Testis (tissue), 3 donors: ENCODE measurements around the gene DDOST. TPM values are rescaled to one million over a fixed set of nuclear protein-coding genes. Genes with fewer than 3 reads are reported as not detected.

Source experiments
- DNase-seq: peaks from one replicate; pipeline ENCODE4 v3.0.0-alpha.2; 2019
- H3K27ac ChIP-seq, 2 donors: fragments of 200-600 bp; sonication (generic); one replicate each; pipeline ENCODE4 v1.5.1; 2019
- H3K27me3 ChIP-seq: fragments of 200-600 bp; sonication (generic); one replicate; pipeline ENCODE4 v1.5.1; 2019
- H3K36me3 ChIP-seq: fragments of 200-600 bp; sonication (generic); one replicate; pipeline ENCODE4 v1.5.1; 2017; ENCODE audit warnings: low read depth; ENCODE audit errors: missing control alignments
- H3K4me1 ChIP-seq: fragments of 200-600 bp; sonication (generic); one replicate; pipeline ENCODE4 v1.5.1; 2019
- H3K4me3 ChIP-seq, 2 donors: fragments of 200-600 bp; sonication (generic); one replicate each; pipeline ENCODE4 v1.5.1; 2017 to 2019
- H3K9me3 ChIP-seq: fragments of 200-600 bp; sonication (generic); one replicate; pipeline ENCODE4 v1.5.1; 2017
- POLR2A ChIP-seq: fragments of 450-650 bp; IDR thresholded peaks from one replicate; pipeline ENCODE4 v1.6.1; 2017; ENCODE audit warnings: antibody characterized with exemption, mild to moderate bottlenecking, moderate library complexity
- WGBS, 2 donors: methylation state at CpG; one replicate each; pipeline ENCODE4 v1.1.5; 2018; 5-methylcytosine and 5-hydroxymethylcytosine counted together
- intact Hi-C: fragments of 100-400 bp; cut with DNase I; formaldehyde crosslinking; loops from one replicate; pipeline ENCODE4 v1.15.1; 2023; ENCODE audit warnings: low total_unique reads
- polyA plus RNA-seq: library from polyadenylated mRNA; stranded (reverse); fragments of 350-450 nt; fragmentation: Illumina TruSeq; extraction: RNeasy Lipid Tissue Mini Kit (QIAGEN cat#74804); gene quantifications from one replicate; pipeline ENCODE4 v1.2.3, GENCODE V29; 2014; ENCODE audit warnings: low read depth, low replicate concordance; ENCODE audit not compliant: insufficient read depth
- total RNA-seq, 2 donors: library from RNA; depleted of rRNA; stranded (reverse); fragments of >200 nt; gene quantifications; one replicate each; pipeline ENCODE4 v1.2.3, GENCODE V29; 2016
- TF ChIP-seq, protein P1 (sequence below), 3 experiments: fragments of 450-650 bp in 2 of 3; fragments of 200-600 bp in 1 of 3; sonication (generic) in 1 of 3; IDR thresholded peaks; one replicate each; pipeline ENCODE4 v1.5.1; 2016 to 2019; ENCODE audit warnings: antibody characterized with exemption in 3 of 3, mild to moderate bottlenecking in 2 of 3, moderate library complexity in 1 of 3

The DDOST gene
- total and polyA plus RNA-seq, 3 donors from 2014 or later: 207 to 275 (median 237) TPM

DNA sequence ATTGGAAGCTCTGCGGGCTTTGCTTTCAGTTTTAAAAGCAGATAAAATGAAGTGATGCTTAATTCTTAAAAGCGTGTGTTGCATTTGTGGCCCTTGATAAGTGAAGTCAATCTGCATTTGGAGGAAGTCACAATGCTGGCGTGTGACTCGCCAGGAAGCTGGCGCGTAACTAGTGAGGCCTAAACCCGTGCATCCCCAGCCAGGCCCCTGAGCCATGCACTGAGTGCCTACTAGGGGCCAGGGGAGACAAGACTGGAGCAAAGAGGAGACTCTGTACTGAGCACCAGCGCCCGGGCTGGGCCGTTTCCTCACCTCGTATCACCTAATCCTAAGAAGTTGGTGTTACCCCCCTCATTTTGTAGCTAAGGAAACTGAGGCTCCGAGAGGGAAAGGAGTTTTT lies 4.6 kb upstream of the DDOST start:
- H3K36me3 ChIP-seq: no peaks in the 10 kb centered on the region
- no peak for DNase-seq
- H3K27ac ChIP-seq: no peak overlapping the region
- intact Hi-C loops: no loop called here
- H3K4me3 ChIP-seq: no peak overlapping the region
- 79 to 85% methylated on average over 12 of the region's 12 CpGs for WGBS, 2 donors
- peaks cover 5% of the 10 kb centered on the region for H3K4me1 ChIP-seq
- H3K27me3 ChIP-seq: no peaks in the 10 kb centered on the region
- TF ChIP-seq POLR2A: no peak
- TF ChIP-seq, protein P1, sequence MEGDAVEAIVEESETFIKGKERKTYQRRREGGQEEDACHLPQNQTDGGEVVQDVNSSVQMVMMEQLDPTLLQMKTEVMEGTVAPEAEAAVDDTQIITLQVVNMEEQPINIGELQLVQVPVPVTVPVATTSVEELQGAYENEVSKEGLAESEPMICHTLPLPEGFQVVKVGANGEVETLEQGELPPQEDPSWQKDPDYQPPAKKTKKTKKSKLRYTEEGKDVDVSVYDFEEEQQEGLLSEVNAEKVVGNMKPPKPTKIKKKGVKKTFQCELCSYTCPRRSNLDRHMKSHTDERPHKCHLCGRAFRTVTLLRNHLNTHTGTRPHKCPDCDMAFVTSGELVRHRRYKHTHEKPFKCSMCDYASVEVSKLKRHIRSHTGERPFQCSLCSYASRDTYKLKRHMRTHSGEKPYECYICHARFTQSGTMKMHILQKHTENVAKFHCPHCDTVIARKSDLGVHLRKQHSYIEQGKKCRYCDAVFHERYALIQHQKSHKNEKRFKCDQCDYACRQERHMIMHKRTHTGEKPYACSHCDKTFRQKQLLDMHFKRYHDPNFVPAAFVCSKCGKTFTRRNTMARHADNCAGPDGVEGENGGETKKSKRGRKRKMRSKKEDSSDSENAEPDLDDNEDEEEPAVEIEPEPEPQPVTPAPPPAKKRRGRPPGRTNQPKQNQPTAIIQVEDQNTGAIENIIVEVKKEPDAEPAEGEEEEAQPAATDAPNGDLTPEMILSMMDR (IDR thresholded peaks at IDR 0.05): no peak
- no peaks in the 10 kb centered on the region for H3K9me3 ChIP-seq

DNA sequence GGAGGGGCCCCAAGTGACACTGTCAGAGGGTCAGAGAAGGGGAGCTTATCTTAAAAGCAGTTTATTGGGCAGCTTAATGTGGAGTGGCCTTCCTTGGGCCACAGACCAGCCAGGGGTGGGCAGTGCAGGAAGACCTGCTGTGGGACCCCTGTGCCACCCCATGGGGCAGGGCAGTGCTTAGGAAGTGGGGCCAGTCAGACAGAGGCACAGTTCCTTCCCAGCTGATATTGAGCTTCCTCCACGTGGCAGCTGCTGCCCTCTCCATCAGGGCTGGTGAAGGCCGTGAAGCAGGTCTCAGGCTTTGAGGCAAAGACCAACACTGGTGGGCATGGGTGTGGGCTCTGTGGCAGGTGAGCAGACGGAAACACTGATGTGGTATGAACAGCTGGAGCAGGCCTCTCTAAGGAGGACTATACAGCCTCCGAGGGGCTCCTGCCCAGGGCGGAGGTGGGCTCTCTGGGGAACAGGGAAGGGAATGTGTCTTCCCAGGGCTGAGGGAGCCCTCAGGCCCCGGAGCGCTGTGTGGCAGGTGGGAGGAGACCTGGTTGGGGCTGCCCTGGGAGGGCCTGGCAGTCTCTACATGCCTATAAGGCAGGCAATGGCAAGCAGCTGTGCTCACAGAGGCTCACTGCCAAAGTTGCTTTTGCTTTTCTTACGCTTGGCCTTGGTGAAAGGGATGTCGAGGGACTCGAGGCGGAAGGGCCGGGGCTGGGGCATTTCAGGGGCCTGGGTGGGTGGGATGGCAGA lies 3.0 kb upstream of the DDOST start:
- TF ChIP-seq, protein P1 (IDR thresholded peaks at IDR 0.05): no peak
- no peak for TF ChIP-seq POLR2A

DNA sequence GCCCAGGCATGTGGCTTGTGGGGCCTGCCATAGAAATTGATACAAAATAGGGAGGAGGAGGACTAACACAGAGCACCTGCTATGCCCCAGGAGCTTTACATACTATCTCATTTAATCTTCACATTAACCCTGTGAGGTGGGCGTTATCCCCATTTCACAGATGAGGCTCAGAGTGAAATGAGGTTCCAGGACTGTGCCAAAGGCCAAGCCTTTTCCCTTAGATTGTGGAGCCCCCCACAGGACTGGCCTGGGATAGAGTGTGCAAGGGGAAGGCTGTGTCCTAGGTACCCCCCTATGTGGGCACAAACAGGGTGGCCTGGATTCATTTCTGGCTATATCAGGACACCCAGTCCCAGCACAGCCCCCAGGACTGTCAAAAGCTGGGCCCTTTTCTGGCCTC lies 2.2 kb upstream of the DDOST start:
- TF ChIP-seq POLR2A: no peak
- TF ChIP-seq, protein P1 (IDR thresholded peaks at IDR 0.05): no peak
- no peak for DNase-seq
- Histone ChIP-seq H3K27ac (no peak overlapping the region), H3K36me3 (no peaks in the 10 kb centered on the region), H3K27me3 (no peaks in the 10 kb centered on the region), H3K4me1 (peaks cover 15% of the 10 kb centered on the region), H3K4me3 (no peak overlapping the region), H3K9me3 (no peaks in the 10 kb centered on the region)
- intact Hi-C loops: no loop called here
- WGBS, 2 donors: 90 to 91% methylated on average over 1 of the region's 1 CpG

More for the DNA sequence above, 3.0 kb upstream of the DDOST start:
- Histone ChIP-seq H3K4me3 (no peak overlapping the region), H3K4me1 (peaks cover 15% of the 10 kb centered on the region), H3K9me3 (no peaks in the 10 kb centered on the region), H3K27ac (no peak overlapping the region), H3K36me3 (no peaks in the 10 kb centered on the region), H3K27me3 (no peaks in the 10 kb centered on the region)
- no peak for DNase-seq
- intact Hi-C loops: no loop called here
- 64 to 77% methylated on average over 12 of the region's 12 CpGs for WGBS, 2 donors

DNA sequence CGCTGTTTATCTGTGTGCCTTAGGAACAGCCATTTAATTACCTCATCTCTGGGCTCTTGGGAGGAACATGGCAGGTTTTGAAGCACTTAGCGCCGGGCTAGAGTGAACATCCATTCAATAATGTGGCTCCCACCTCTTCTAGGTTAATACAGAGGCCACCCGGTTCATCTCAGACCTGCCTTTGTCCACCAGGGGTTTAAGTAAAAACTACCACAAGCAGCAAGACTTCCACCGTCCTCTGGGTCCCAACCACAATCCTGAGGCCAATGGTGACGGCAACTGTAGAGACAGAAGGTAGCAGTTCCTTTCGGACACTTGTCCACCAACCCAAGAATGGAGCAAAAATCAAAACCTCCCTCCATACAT lies 924 bp upstream of the DDOST start:
- no peak for DNase-seq
- H3K9me3 ChIP-seq: no peaks in the 10 kb centered on the region
- no peaks in the 10 kb centered on the region for H3K36me3 ChIP-seq
- intact Hi-C loops: no loop called here
- H3K27me3 ChIP-seq: no peaks in the 10 kb centered on the region
- TF ChIP-seq, protein P1 (IDR thresholded peaks at IDR 0.05): no peak
- TF ChIP-seq POLR2A: no peak
- H3K4me1 ChIP-seq: peaks cover 15% of the 10 kb centered on the region
- peak overlapping the region in 1 of 2 donors; percentile 89 for H3K27ac ChIP-seq
- WGBS, 2 donors: 31 to 43% methylated on average over 7 of the region's 7 CpGs
- H3K4me3 ChIP-seq: peak overlapping the region; percentile 64 to 91

DNA sequence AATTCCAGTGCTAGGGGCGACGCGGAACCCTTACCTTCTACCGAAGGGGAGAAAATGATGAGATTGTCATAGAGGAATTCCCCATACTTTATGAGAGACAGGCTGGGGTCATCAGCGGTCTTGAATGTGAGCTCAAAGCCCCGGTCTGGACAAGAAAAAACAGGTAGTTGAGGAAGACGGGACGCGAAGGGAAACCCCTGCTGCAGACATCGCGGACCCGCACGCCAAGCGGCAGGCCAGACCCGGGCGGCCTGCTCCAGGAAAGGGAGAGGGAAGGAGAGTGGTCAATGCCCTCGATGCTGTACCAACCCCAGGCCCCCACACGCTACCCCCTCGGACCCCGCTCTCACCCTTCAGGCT lies 342 bp downstream of the DDOST start:
- Histone ChIP-seq H3K36me3 (no peaks in the 10 kb centered on the region), H3K4me1 (peaks cover 15% of the 10 kb centered on the region), H3K27ac (peak overlapping the region; percentile 46 to 89), H3K9me3 (no peaks in the 10 kb centered on the region), H3K27me3 (no peaks in the 10 kb centered on the region), H3K4me3 (peak overlapping the region; percentile 64 to 91)
- WGBS, 2 donors: 0 to 1% methylated on average over 18 to 20 of the region's 20 CpGs
- intact Hi-C loops: no loop called here
- TF ChIP-seq, protein P1 (IDR thresholded peaks at IDR 0.05): no peak
- no peak for TF ChIP-seq POLR2A
- no peak for DNase-seq
